ENCODE data around the gene APMAP. TPM values are rescaled to one million over a fixed set of nuclear protein-coding genes. Genes with fewer than 3 reads are reported as not detected.

The APMAP gene
- total RNA-seq, 4 donors from 2014 or later: 45.3 to 83.1 (median 54.1) TPM

DNA sequence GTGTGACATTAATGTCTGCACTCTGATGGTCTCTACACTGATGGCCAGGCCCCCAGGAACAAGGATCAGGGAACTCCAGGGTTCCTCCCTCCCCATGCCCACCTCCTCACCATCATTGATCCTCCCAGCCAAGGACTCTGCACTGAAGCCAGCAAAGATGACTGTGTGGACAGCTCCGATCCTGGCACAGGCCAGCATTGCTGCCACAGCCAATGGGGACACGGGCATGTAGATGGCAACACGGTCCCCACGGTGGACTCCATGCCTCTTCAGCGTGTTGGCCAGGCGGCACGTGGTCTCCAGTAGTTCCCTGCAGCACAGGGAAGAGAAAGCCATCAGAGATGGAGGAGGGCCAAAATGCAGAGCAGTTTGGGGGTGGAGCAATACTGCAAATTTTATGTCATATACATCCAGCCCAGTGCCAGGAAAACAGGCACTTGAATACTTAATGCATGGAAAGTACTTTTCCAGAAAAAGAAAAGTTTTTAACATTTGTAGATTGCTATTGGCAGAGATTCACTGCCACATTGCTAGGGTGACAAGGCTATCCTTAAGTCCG, 38.2 kb upstream of the APMAP start:
- H3K4me3 ChIP-seq: no peak overlapping the region
- TF ChIP-seq EP300 (IDR thresholded peaks at IDR 0.05): no peak
- TF ChIP-seq POLR2A (IDR thresholded peaks at IDR 0.05): no peak
- TF ChIP-seq, protein P1, sequence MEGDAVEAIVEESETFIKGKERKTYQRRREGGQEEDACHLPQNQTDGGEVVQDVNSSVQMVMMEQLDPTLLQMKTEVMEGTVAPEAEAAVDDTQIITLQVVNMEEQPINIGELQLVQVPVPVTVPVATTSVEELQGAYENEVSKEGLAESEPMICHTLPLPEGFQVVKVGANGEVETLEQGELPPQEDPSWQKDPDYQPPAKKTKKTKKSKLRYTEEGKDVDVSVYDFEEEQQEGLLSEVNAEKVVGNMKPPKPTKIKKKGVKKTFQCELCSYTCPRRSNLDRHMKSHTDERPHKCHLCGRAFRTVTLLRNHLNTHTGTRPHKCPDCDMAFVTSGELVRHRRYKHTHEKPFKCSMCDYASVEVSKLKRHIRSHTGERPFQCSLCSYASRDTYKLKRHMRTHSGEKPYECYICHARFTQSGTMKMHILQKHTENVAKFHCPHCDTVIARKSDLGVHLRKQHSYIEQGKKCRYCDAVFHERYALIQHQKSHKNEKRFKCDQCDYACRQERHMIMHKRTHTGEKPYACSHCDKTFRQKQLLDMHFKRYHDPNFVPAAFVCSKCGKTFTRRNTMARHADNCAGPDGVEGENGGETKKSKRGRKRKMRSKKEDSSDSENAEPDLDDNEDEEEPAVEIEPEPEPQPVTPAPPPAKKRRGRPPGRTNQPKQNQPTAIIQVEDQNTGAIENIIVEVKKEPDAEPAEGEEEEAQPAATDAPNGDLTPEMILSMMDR (IDR thresholded peaks at IDR 0.05): no peak
- no peaks in the 10 kb centered on the region for H3K27me3 ChIP-seq
- DNase-seq (ENCODE audit: low spot score in 2 of 2): no peak
- peak overlapping the region; percentile 74 to 96 (median 83) for H3K27ac ChIP-seq
- WGBS, 2 donors: 76 to 82% methylated on average over 8 of the region's 8 CpGs
- no peaks in the 10 kb centered on the region for H3K9me3 ChIP-seq
- H3K4me1 ChIP-seq: peaks cover 0 to 100% (median 74%) of the 10 kb centered on the region in 4 donors
- no peaks in the 10 kb centered on the region for H3K36me3 ChIP-seq

DNA sequence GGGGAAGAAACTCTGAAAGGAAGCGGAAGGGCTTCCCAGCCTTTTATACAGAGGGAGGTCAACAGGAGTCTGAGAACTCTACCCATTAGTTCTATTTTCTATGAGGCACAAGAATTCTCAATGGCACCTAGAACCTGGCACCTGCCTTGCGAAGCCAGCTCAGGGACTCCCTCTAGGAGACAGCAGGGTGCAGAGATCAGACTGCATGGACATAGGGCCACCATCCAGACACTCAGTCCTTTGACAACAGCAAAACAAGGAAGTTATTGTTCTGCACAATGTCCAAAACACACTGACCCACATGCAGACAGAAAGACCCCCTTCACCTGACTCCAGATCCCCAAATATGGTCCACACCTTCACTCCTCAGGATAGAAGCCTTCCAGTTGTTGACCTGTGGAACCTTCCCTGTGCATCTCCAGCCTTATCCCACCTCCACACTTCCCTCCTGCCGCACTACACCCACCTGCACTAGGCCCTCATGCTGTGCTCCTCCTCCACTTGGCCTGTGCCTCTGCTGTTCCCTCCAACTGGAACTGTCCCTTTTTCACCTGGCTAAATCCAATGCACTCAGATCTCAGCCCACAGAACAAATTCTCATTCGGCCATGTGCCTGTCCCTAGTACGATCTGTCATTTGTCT, 37.6 kb upstream of the APMAP start:
- TF ChIP-seq, protein P1 (IDR thresholded peaks at IDR 0.05): no peak
- TF ChIP-seq EP300 (IDR thresholded peaks at IDR 0.05) (no peak), POLR2A (IDR thresholded peaks at IDR 0.05) (no peak)
- DNase-seq (ENCODE audit: low spot score in 2 of 2): no peak
- Histone ChIP-seq H3K27me3 (no peaks in the 10 kb centered on the region), H3K36me3 (no peaks in the 10 kb centered on the region), H3K4me3 (no peak overlapping the region), H3K27ac (peak overlapping the region; percentile 5 to 96 (median 60)), H3K4me1 (peaks cover 0 to 97% (median 69%) of the 10 kb centered on the region in 4 donors), H3K9me3 (no peaks in the 10 kb centered on the region)
- 91 to 93% methylated on average over 5 of the region's 5 CpGs for WGBS, 2 donors

DNA sequence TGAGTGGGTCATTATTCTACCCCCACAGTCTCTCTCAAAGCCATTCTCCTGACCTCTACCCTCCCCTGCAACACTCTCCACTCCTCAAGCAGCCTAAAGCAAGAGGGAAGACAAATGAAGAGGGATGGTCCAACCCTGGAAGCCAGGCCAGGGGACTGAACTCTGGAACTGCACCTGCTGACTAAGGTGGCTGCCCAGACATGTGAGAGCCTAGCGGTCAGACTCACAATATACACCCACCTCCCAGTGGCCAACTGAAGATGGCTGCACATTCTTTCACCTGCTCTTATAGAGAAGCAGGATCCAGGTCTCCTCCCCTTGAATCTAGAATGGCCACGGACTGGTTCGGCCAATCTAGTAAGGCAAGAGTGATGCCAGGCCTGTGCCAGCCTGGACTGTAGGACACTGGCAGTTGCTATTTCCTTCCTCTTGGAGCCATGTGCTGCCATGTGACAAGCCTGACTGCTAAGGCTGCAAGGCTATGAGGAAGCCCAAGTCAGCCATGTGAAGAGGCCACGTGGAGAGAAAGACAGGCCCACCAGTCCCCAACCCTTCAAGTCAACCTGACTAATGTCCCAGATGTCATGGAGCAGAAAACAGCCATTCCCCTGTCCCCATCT, 33.5 kb upstream of the APMAP start:
- Histone ChIP-seq H3K9me3 (no peaks in the 10 kb centered on the region), H3K4me1 (peaks cover 0 to 84% (median 34%) of the 10 kb centered on the region in 4 donors), H3K36me3 (peaks cover 0 to 27% (median 0%) of the 10 kb centered on the region in 3 donors), H3K4me3 (no peak overlapping the region), H3K27ac (no peak overlapping the region), H3K27me3 (no peaks in the 10 kb centered on the region)
- TF ChIP-seq EP300 (IDR thresholded peaks at IDR 0.05): peak in 1 of 2 donors; percentile 18
- no peak for TF ChIP-seq POLR2A (IDR thresholded peaks at IDR 0.05)
- peak in 1 of 2 donors; percentile 6 for DNase-seq (ENCODE audit: low spot score in 2 of 2)
- WGBS, 2 donors: 88 to 93% methylated on average over 2 to 4 of the region's 4 CpGs

DNA sequence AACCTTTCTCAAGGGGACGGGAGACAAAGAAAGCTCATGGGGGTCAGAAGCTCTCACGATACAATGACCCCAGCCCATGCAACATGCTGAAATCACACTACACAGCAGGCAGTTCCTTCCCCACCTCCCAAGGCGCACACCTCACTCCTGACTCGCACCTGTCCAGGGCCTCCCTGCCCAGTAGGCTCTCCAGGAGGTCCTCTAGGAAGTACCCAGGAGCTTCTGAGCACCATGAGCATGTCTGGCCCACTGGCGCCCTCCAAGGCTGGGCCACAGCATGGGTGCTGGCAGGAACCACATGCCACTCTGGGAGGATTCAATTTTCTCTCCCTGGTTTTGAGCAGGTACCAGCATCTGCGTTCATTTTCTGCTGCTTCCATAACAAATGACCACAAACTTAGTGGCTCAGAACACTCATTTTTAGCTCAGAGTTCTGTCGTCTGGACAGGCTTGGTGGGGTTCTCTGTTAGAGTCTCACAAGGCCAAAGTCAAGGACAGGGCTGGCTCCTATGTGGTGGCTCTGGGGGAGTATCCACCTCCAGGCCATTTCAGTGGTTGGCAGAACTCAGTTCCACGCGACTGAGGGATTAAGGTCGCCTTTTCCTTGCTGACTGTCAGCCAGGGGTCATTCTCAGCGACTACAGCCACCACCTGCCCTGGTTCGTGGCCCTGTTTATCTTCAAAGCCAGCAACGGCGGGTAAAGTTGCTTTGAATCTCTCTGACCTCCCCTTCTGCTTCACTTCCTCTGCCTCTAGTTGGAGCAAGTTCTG, 32.7 kb upstream of the APMAP start:
- Histone ChIP-seq H3K9me3 (no peaks in the 10 kb centered on the region), H3K4me3 (no peak overlapping the region), H3K27ac (peak overlapping the region in 1 of 4 donors; percentile 19), H3K27me3 (no peaks in the 10 kb centered on the region), H3K36me3 (peaks cover 0 to 35% (median 0%) of the 10 kb centered on the region in 3 donors), H3K4me1 (peaks cover 0 to 81% (median 27%) of the 10 kb centered on the region in 4 donors)
- DNase-seq (ENCODE audit: low spot score in 2 of 2): no peak
- no peak for TF ChIP-seq EP300 (IDR thresholded peaks at IDR 0.05)
- no peak for TF ChIP-seq POLR2A (IDR thresholded peaks at IDR 0.05)
- TF ChIP-seq, protein P1 (IDR thresholded peaks at IDR 0.05): no peak
- 82 to 87% methylated on average over 14 of the region's 14 CpGs for WGBS, 2 donors

DNA sequence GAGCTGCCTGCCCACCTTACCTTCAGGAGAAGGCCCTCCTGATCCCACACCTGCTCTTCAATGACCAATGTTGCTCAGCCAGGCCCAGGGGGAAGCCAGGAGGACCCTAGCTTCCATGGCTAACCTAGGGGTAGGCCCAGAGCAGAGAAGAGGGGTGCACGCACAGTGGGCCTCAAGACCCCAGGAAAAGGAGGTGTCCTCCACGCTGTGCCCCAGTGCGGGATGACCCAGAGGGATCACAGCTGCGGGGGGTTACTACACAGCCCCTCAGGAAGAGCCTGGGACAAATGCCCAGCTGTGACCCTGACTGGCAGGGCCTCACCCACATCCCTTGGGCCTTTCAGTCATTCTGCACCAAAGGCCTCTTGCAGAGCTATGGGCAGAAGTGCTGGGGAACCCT, 31.6 kb upstream of the APMAP start:
- Histone ChIP-seq H3K4me1 (peaks cover 0 to 70% (median 18%) of the 10 kb centered on the region in 4 donors), H3K9me3 (no peaks in the 10 kb centered on the region), H3K4me3 (no peak overlapping the region), H3K27me3 (no peaks in the 10 kb centered on the region), H3K36me3 (peaks cover 0 to 45% (median 0%) of the 10 kb centered on the region in 3 donors), H3K27ac (no peak overlapping the region)
- 93 to 94% methylated on average over 4 of the region's 4 CpGs for WGBS, 2 donors
- DNase-seq (ENCODE audit: low spot score in 2 of 2): no peak
- TF ChIP-seq POLR2A (IDR thresholded peaks at IDR 0.05): no peak
- TF ChIP-seq, protein P1 (IDR thresholded peaks at IDR 0.05): no peak
- TF ChIP-seq EP300 (IDR thresholded peaks at IDR 0.05): no peak

Measured in tibial nerve (tissue), 4 donors.